ENCODE measurements around the gene SELENOW.

DNA sequence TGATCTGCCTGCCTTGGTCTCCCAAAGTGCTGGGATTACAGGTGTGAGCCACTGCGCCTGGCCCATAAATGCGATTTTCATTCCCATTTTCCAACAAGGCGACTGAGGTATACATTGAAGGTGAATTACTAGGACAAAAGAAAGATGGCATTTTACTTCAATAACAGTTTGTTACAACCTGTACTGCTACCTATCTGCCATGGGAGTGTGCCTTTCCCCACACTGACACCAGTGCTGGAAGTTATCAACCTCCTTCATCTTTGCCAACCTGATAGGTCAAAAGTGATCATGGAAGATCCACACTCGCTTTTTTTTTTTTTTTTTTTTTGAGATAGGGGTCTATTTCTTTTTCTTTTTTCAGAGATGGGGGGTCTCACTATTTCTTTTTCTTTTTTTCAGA lies 54.2 kb downstream of the SELENOW start:
- TF ChIP-seq, protein P1, sequence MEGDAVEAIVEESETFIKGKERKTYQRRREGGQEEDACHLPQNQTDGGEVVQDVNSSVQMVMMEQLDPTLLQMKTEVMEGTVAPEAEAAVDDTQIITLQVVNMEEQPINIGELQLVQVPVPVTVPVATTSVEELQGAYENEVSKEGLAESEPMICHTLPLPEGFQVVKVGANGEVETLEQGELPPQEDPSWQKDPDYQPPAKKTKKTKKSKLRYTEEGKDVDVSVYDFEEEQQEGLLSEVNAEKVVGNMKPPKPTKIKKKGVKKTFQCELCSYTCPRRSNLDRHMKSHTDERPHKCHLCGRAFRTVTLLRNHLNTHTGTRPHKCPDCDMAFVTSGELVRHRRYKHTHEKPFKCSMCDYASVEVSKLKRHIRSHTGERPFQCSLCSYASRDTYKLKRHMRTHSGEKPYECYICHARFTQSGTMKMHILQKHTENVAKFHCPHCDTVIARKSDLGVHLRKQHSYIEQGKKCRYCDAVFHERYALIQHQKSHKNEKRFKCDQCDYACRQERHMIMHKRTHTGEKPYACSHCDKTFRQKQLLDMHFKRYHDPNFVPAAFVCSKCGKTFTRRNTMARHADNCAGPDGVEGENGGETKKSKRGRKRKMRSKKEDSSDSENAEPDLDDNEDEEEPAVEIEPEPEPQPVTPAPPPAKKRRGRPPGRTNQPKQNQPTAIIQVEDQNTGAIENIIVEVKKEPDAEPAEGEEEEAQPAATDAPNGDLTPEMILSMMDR (IDR thresholded peaks at IDR 0.05): no peak
- no peak for TF ChIP-seq POLR2AphosphoS5 (IDR thresholded peaks at IDR 0.05)

All from breast epithelium (tissue), 3 donors.